GM12878 (cell line): ENCODE data around the gene PTTG1. TPM values are rescaled to one million over a fixed set of nuclear protein-coding genes. Genes with fewer than 3 reads are reported as not detected.
A peak's percentile ranks its signal among the peaks of the same experiment; 100 is the strongest.

Experiments
- ATAC-seq: fragments of 200-7000 bp; cut with Tn5 transposase; 3 replicates; pipeline ENCODE4 v1.9.1; 2020; ENCODE audit warnings: mild to moderate bottlenecking, moderate library complexity
- BruUV-seq: library from RNA; stranded (reverse); fragments of 400-500 nt; replicated peaks from 2 replicates; lab custom pipeline; 2021; lab: Mats Ljungman, UMichigan
- CTCF ChIA-PET: fragments of 300-600 bp; sonication (Branson Sonifier 250); formaldehyde crosslinking; extraction: SDS; loops from one replicate; lab custom pipeline; 2021; ENCODE audit warnings: inconsistent platforms; lab: Yijun Ruan, JAX
- POLR2A ChIA-PET: fragments of 350-600 bp; formaldehyde crosslinking; extraction: SDS; loops from one replicate; lab custom pipeline; 2021; ENCODE audit warnings: inconsistent platforms; lab: Charles Lee
- RAD21 ChIA-PET: fragments of 300-600 bp; sonication (Branson Sonifier 250); formaldehyde crosslinking; loops from one replicate; lab custom pipeline; 2023; ENCODE audit warnings: antibody characterized with exemption; ENCODE audit not compliant: unreplicated experiment; lab: Charles Lee
- SMC1A ChIA-PET: fragments of 300-600 bp; sonication (Branson Sonifier 250); formaldehyde crosslinking; loops from one replicate; lab custom pipeline; 2023; ENCODE audit not compliant: unreplicated experiment, uncharacterized antibody; lab: Charles Lee
- DNase-seq: peaks from one replicate; pipeline ENCODE4 v3.0.0-alpha.2; 2011; ENCODE audit warnings: low read depth, low spot score
- FAIRE-seq: peaks from 3 replicates; lab custom pipeline; 2011; peaks lifted over from hg19 to GRCh38; lab: Jason Lieb, UNC
- H2AFZ ChIP-seq: 2 replicates; pipeline ENCODE4 v1.6.0; 2011; ENCODE audit warnings: low read depth, low read length, control low read depth; ENCODE audit not compliant: control insufficient read depth
- H3K27ac ChIP-seq: 2 replicates; pipeline ENCODE4 v1.5.1; 2011; ENCODE audit warnings: control low read depth; ENCODE audit not compliant: control insufficient read depth, insufficient read depth
- H3K27me3 ChIP-seq, 2 experiments: replicated peaks in 1 of 2; 2 replicates each; pipeline versions ENCODE4 v1.6.0 to v1.6.1; 2011; ENCODE audit warnings: low read length in 1 of 2; ENCODE audit not compliant: control insufficient read depth in 2 of 2, insufficient read depth in 2 of 2
- H3K36me3 ChIP-seq, 2 experiments: 2 replicates each; pipeline ENCODE4 v1.5.1; 2011; ENCODE audit warnings: low read length in 1 of 2; ENCODE audit not compliant: control insufficient read depth in 2 of 2, insufficient read depth in 2 of 2
- H3K4me1 ChIP-seq: 2 replicates; pipeline ENCODE4 v1.6.1; 2011; ENCODE audit warnings: mild to moderate bottlenecking, low read length, moderate library complexity, mixed read lengths; ENCODE audit not compliant: control insufficient read depth, insufficient read depth
- H3K4me2 ChIP-seq: 2 replicates; pipeline ENCODE4 v1.6.0; 2011; ENCODE audit warnings: control low read depth; ENCODE audit not compliant: control insufficient read depth, insufficient read depth
- H3K4me3 ChIP-seq: fragments of 200-600 bp; sonication (generic); 2 replicates; pipeline ENCODE4 v1.5.1; 2016
- H3K79me2 ChIP-seq: 2 replicates; pipeline ENCODE4 v1.6.0; 2011; ENCODE audit warnings: low read length; ENCODE audit not compliant: control insufficient read depth, insufficient read depth
- H3K9ac ChIP-seq: 2 replicates; pipeline ENCODE4 v1.8.0; 2011; ENCODE audit warnings: low read length, control low read depth, mixed read lengths; ENCODE audit not compliant: control insufficient read depth, insufficient read depth
- H3K9me3 ChIP-seq: replicated peaks from 3 replicates; pipeline ENCODE4 v1.5.1; 2011; ENCODE audit warnings: mild to moderate bottlenecking, low read length; ENCODE audit not compliant: control insufficient read depth, insufficient read depth
- H4K20me1 ChIP-seq: 2 replicates; pipeline ENCODE4 v1.6.0; 2011; ENCODE audit not compliant: control insufficient read depth, insufficient read depth
- EED ChIP-seq: sonication (generic); IDR thresholded peaks from 2 replicates; pipeline ENCODE4 v1.6.1; 2016; ENCODE audit warnings: antibody characterized with exemption, low read depth
- NR2C2 ChIP-seq: IDR thresholded peaks from 2 replicates; pipeline ENCODE4 v1.6.1; 2011; ENCODE audit warnings: borderline replicate concordance, low read depth; ENCODE audit not compliant: control insufficient read depth, insufficient read length
- RAD21 ChIP-seq: IDR thresholded peaks from 2 replicates; pipeline ENCODE4 v1.6.1; 2011; ENCODE audit warnings: mild to moderate bottlenecking, low read depth, low read length, moderate library complexity; ENCODE audit not compliant: insufficient read depth
- RAD51 ChIP-seq: fragments of 450-650 bp; IDR thresholded peaks from 2 replicates; pipeline ENCODE4 v1.6.1; 2016; ENCODE audit warnings: moderate library complexity, mild to moderate bottlenecking, inconsistent platforms
- RB1 ChIP-seq: fragments of 450-650 bp; formaldehyde crosslinking; IDR thresholded peaks from 2 replicates; pipeline ENCODE4 v1.6.1; 2017; ENCODE audit warnings: mild to moderate bottlenecking, borderline replicate concordance
- SIX5 ChIP-seq: IDR thresholded peaks from 2 replicates; pipeline ENCODE4 v1.6.1; 2011; ENCODE audit warnings: mild to moderate bottlenecking, low read depth, low read length, moderate library complexity; ENCODE audit not compliant: severe bottlenecking
- USF2 ChIP-seq: IDR thresholded peaks from 2 replicates; pipeline ENCODE4 v1.6.1; 2011; ENCODE audit warnings: low read depth, low read length, improper control_type of control experiment, borderline replicate concordance
- WGBS: methylation state at CpG from one replicate; pipeline ENCODE4 v1.1.6; 2016; ENCODE audit warnings: low lambda C conversion rate; ENCODE audit not compliant: insufficient replicate concordance, insufficient coverage; ENCODE audit errors: missing lambda C conversion rate; 5-methylcytosine and 5-hydroxymethylcytosine counted together
- in situ Hi-C: fragments of 300-500 bp; cut with MboI; formaldehyde crosslinking; loops from 9 replicates; pipeline ENCODE4 v1.14.3; 2018; ENCODE audit warnings: mixed read lengths
- intact Hi-C: fragments of 100-400 bp; cut with micrococcal nuclease; formaldehyde crosslinking; loops from one replicate; pipeline ENCODE4 v1.14.2; 2022; ENCODE audit not compliant: unreplicated experiment
- polyA plus RNA-seq, 11 experiments: library from polyadenylated mRNA; depleted of rRNA in 4 of 11; unstranded in 6 of 11; stranded (reverse) in 5 of 11; fragments of >200 nt; fragmentation: Nextera tagmentation in 4 of 11; fragmentation: Illumina TruSeq in 1 of 11; extraction: Ambion mirVana in 4 of 11; extraction: Trizol in 1 of 11; gene quantifications; 1 replicate in 1 of 11; 2 replicates in 10 of 11; pipeline versions ENCODE4 v1.2.1 to v1.2.3, GENCODE V29; 2011 to 2016; ENCODE audit warnings: inconsistent platforms in 2 of 11, missing spikeins in 2 of 11, low read depth in 1 of 11
- total RNA-seq, 4 experiments: library from RNA; depleted of rRNA in 3 of 4; stranded (reverse); fragments of >200 nt in 3 of 4; fragmentation: Illumina TruSeq in 1 of 4; extraction: Trizol in 1 of 4; gene quantifications; 2 replicates each; pipeline versions ENCODE4 v1.2.1 to v1.2.3, GENCODE V29; 2013 to 2021
- TF ChIP-seq, protein P1 (sequence below), 3 experiments: IDR thresholded peaks in 2 of 3; conservative IDR thresholded peaks in 1 of 3; 2 replicates each; pipeline ENCODE4 v1.5.1; 2011; ENCODE audit warnings: low read depth in 3 of 3, low read length in 3 of 3, mild to moderate bottlenecking in 3 of 3, control low read depth in 2 of 3, moderate library complexity in 2 of 3, inconsistent platforms in 1 of 3, mixed read lengths in 1 of 3; ENCODE audit not compliant: control insufficient read depth in 2 of 3, insufficient read depth in 1 of 3; ENCODE audit errors: extremely low read depth in 1 of 3
- TF ChIP-seq, protein P2 (sequence below): fragments of 450-650 bp; IDR thresholded peaks from 2 replicates; pipeline ENCODE4 v1.6.1; 2017; ENCODE audit warnings: mild to moderate bottlenecking, low read depth, inconsistent platforms; ENCODE audit not compliant: poor library complexity, severe bottlenecking
- TF ChIP-seq, protein P3 (sequence below): fragments of 450-650 bp; formaldehyde crosslinking; IDR thresholded peaks from 2 replicates; pipeline ENCODE4 v1.4.0; 2020; ENCODE audit warnings: mild to moderate bottlenecking, moderate library complexity

Gene PTTG1
- total and polyA plus RNA-seq, 10 of the 15 experiments (the other 5 are each of a cell fraction or from before 2014, with no cell fraction given) = 154 to 1,033 (median 377) TPM

DNA sequence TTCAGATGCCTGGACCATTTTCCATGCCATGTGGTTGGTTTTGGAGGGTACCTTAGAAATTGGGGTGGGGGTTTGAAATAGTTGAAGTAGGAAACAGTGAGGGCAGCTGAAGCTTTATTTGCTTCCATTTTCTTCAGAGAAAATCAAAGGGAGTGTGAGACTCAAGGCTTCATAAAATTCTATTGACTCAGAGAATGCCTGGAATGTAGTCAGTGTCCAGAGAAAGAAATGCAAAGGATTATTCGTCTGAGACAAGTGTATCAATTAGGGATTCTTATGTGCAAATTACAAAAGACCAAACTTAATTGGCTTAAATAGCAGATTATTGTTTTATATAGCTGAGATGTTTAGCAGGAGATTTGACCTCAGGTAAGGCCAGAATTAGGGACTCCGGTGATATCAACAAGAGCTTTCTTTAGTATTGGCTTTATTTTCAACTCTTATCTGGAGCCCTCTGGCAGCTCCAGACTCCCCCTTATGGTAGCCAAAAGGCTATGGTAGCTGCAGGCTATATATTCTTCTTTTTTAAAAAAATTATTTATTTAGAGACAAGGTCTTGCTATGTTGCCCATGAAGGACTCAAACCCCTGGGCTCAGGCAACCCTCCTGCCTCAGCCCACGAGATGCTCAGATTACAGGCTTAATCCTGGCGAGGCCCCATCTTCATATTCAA, 38.9 kb downstream of the PTTG1 start:
- ChIA-PET SMC1A (interaction anchor here (1.1 to 15.7 kb wide), 10 partner anchors 10 to 46 kb away, joined by 3 to 511 read pairs (median 14); no protein-coding TSS in a partner anchor), CTCF (interaction anchor here (0.9 to 6.2 kb wide), 9 partner anchors 13 to 47 kb away, joined by 3 to 127 read pairs (median 6); no protein-coding TSS in a partner anchor), POLR2A (interaction anchor here (1.2 to 6.2 kb wide), 7 partner anchors 7 to 42 kb away, joined by 3 to 97 read pairs (median 34); partner anchors contain the start of genes PTTG1 and SLU7), RAD21 (interaction anchor here (1.1 to 6.0 kb wide), 8 partner anchors 7 to 46 kb away, joined by 3 to 152 read pairs (median 9); partner anchors contain the start of gene PTTG1)
- BruUV-seq = no TSS peak
- FAIRE-seq (no peak), ATAC-seq (no peak), DNase-seq (no peak)
- 100% methylated on average over 4 of the region's 4 CpGs for WGBS
- H3K79me2 ChIP-seq = peaks cover 23% of the 10 kb centered on the region
- H3K4me3 ChIP-seq = no peak overlapping the region
- H3K36me3 ChIP-seq = no peaks in the 10 kb centered on the region
- H3K27ac ChIP-seq = peak overlapping the region; percentile 33
- H3K27me3 ChIP-seq = no peaks in the 10 kb centered on the region
- H3K4me2 ChIP-seq = no peak overlapping the region
- in situ Hi-C loops = no loop called here
- TF ChIP-seq EED (no peak), USF2 (no peak), RAD21 (peak; percentile 65), NR2C2 (no peak), RB1 (no peak), RAD51 (no peak), SIX5 (no peak)
- TF ChIP-seq, protein P1, sequence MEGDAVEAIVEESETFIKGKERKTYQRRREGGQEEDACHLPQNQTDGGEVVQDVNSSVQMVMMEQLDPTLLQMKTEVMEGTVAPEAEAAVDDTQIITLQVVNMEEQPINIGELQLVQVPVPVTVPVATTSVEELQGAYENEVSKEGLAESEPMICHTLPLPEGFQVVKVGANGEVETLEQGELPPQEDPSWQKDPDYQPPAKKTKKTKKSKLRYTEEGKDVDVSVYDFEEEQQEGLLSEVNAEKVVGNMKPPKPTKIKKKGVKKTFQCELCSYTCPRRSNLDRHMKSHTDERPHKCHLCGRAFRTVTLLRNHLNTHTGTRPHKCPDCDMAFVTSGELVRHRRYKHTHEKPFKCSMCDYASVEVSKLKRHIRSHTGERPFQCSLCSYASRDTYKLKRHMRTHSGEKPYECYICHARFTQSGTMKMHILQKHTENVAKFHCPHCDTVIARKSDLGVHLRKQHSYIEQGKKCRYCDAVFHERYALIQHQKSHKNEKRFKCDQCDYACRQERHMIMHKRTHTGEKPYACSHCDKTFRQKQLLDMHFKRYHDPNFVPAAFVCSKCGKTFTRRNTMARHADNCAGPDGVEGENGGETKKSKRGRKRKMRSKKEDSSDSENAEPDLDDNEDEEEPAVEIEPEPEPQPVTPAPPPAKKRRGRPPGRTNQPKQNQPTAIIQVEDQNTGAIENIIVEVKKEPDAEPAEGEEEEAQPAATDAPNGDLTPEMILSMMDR (IDR thresholded peaks at IDR 0.05 in 2 of 3, conservative IDR thresholded peaks at IDR 0.05 in 1 of 3; ENCODE audit: control insufficient read depth in 2 of 3, extremely low read depth in 1 of 3, insufficient read depth in 1 of 3, low read depth in 3 of 3, low read length in 3 of 3) = peak; percentile 18 to 28 (median 22); a peak in 3 of 6 replicates
- TF ChIP-seq, protein P2, sequence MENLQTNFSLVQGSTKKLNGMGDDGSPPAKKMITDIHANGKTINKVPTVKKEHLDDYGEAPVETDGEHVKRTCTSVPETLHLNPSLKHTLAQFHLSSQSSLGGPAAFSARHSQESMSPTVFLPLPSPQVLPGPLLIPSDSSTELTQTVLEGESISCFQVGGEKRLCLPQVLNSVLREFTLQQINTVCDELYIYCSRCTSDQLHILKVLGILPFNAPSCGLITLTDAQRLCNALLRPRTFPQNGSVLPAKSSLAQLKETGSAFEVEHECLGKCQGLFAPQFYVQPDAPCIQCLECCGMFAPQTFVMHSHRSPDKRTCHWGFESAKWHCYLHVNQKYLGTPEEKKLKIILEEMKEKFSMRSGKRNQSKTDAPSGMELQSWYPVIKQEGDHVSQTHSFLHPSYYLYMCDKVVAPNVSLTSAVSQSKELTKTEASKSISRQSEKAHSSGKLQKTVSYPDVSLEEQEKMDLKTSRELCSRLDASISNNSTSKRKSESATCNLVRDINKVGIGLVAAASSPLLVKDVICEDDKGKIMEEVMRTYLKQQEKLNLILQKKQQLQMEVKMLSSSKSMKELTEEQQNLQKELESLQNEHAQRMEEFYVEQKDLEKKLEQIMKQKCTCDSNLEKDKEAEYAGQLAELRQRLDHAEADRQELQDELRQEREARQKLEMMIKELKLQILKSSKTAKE = no peak
- TF ChIP-seq, protein P3, sequence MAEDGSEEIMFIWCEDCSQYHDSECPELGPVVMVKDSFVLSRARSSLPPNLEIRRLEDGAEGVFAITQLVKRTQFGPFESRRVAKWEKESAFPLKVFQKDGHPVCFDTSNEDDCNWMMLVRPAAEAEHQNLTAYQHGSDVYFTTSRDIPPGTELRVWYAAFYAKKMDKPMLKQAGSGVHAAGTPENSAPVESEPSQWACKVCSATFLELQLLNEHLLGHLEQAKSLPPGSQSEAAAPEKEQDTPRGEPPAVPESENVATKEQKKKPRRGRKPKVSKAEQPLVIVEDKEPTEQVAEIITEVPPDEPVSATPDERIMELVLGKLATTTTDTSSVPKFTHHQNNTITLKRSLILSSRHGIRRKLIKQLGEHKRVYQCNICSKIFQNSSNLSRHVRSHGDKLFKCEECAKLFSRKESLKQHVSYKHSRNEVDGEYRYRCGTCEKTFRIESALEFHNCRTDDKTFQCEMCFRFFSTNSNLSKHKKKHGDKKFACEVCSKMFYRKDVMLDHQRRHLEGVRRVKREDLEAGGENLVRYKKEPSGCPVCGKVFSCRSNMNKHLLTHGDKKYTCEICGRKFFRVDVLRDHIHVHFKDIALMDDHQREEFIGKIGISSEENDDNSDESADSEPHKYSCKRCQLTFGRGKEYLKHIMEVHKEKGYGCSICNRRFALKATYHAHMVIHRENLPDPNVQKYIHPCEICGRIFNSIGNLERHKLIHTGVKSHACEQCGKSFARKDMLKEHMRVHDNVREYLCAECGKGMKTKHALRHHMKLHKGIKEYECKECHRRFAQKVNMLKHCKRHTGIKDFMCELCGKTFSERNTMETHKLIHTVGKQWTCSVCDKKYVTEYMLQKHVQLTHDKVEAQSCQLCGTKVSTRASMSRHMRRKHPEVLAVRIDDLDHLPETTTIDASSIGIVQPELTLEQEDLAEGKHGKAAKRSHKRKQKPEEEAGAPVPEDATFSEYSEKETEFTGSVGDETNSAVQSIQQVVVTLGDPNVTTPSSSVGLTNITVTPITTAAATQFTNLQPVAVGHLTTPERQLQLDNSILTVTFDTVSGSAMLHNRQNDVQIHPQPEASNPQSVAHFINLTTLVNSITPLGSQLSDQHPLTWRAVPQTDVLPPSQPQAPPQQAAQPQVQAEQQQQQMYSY = no peak
- peaks cover 51% of the 10 kb centered on the region for H3K4me1 ChIP-seq
- H3K9me3 ChIP-seq = no peaks in the 10 kb centered on the region; the same call in 2 of the 3 replicates
- no peak overlapping the region for H3K9ac ChIP-seq
- no peaks in the 10 kb centered on the region for H4K20me1 ChIP-seq
- H2AFZ ChIP-seq = no peak overlapping the region
- intact Hi-C loops = loop anchor here (1.0 to 10.0 kb wide), 2 partner anchors 21 to 1256 kb away; partner anchors contain the start of gene RNF145
